Myometrial cell (primary cell): ENCODE data around the gene P2RY11. TPM values are rescaled to one million over a fixed set of nuclear protein-coding genes. Genes with fewer than 3 reads are reported as not detected.

Experiments
- total RNA-seq: library from RNA; depleted of rRNA; stranded (reverse); fragments of >200 nt; gene quantifications from 2 replicates; pipeline ENCODE4 v1.2.3, GENCODE V29; 2015

The P2RY11 gene, protein sequence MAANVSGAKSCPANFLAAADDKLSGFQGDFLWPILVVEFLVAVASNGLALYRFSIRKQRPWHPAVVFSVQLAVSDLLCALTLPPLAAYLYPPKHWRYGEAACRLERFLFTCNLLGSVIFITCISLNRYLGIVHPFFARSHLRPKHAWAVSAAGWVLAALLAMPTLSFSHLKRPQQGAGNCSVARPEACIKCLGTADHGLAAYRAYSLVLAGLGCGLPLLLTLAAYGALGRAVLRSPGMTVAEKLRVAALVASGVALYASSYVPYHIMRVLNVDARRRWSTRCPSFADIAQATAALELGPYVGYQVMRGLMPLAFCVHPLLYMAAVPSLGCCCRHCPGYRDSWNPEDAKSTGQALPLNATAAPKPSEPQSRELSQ
- under 0.01 and 4.6 TPM in 2 replicates for total RNA-seq

DNA sequence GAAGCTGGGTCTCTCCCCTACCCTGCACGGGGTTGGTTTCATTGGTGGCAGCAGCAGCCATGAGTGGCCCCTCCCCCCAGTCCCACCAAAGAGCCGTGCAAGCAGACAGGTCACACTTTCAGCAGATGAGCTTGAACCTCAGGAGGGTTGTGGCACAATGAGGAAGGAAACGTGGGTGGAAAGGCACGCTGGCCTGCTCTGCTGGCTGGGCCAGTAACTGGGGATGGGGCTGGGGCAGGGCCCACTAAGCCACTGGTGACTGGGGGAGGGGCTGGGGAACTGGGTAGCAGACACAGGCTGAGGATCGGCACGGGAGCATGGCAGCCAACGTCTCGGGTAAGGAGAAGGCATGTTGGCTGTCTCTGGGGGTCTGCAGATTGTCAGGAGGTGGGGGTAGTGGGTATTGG is at the start of gene P2RY11:
Gene P2RY11 (plus strand): TSS at position 289 of the 407 bp plus-strand sequence. CDS start 29 bp downstream, at position 318.

DNA sequence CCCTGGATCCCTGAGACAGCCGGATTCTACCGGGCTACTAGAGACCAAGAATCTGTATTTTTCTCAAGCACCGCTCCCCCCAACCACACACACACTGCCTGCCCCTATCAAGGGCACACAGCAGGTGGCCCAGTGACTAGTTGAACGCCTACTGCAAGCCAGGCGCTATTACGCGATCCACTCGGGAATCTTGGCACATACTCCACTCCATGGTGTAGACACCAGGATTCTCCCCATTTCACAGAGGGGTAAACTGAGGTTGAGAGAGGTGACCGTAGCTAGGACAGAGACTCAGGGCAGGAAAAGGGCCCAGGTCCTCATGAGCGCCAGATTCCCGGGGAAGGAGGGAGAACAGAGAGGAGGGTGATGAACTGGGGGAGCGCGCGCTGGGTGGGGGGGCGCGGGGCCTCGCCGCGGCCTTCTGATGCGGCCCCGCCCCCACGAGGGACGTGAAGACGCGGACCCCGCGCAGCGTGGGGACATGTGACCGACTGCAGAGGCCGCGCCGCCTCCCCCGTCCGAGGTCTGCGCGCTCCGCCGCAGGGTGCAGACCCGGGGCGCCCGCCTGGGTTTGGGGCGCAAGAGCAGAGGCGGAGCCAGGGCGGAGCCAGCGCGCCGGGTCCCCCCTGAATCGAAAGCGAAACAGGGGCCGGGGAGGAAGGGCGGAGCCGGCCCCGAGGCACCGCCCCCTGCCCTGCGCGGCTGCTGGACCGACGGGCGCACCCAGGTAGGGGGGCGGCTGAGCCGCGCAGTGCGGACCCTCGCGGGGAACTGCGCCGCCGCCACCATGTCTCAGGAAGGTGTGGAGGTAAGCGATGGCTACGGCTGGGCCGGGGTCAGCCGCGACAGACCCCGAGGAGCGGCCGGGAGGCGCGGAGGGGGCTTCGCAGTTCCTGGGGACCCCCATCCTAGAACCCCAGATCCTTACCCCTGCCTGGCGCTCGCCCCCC is 25.6 kb upstream of the P2RY11 start, which contains the start of gene SHFL:
Gene SHFL (plus strand): TSS at position 677 of the 950 bp plus-strand sequence. CDS start 111 bp downstream, at position 788.

GRCh38 chr19:10106100-10106936 is 5.2 kb upstream of the P2RY11 start, which contains the start of gene PPAN:
PPAN (plus strand) TSS chr19:10106362; CDS start chr19:10106395, 33 bp downstream.

Other genes with a start within 250 kb of the P2RY11 start
- gene OLFM2, start 175.2 kb upstream of the P2RY11 start, total RNA-seq, result not detected in 2 replicates
- 0.29 and 0.53 TPM in 2 replicates for gene COL5A3, start 101.2 kb upstream of the P2RY11 start, total RNA-seq
- gene RDH8, start 98.2 kb upstream of the P2RY11 start, total RNA-seq, result not detected in 2 replicates
- 12.1 and 15.3 TPM in 2 replicates for gene SHFL, start 25.4 kb upstream of the P2RY11 start, total RNA-seq
- gene ANGPTL6, start 9.0 kb upstream of the P2RY11 start, total RNA-seq, result not detected in 2 replicates
- 26.5 and 30.5 TPM in 2 replicates for gene PPAN, start 5.3 kb upstream of the P2RY11 start, total RNA-seq
- 299 and 319 TPM in 2 replicates for gene EIF3G, start 8.2 kb downstream of the P2RY11 start, total RNA-seq
- gene DNMT1, start 83.3 kb downstream of the P2RY11 start, total RNA-seq, result 81.2 and 82.7 TPM in 2 replicates
- gene S1PR2, start 119.6 kb downstream of the P2RY11 start, total RNA-seq, result 8.1 and 8.5 TPM in 2 replicates
- 140 and 145 TPM in 2 replicates for gene MRPL4, start 140.5 kb downstream of the P2RY11 start, total RNA-seq
- gene ICAM1, start 159.4 kb downstream of the P2RY11 start, total RNA-seq, result 45.0 and 59.4 TPM in 2 replicates
- gene ICAM4, start 175.3 kb downstream of the P2RY11 start, total RNA-seq, result 1.6 and 4.0 TPM in 2 replicates
- gene ICAM5, start 178.3 kb downstream of the P2RY11 start, total RNA-seq, result 4.3 and 8.4 TPM in 2 replicates
- 0.53 and 0.58 TPM in 2 replicates for gene ZGLP1, start 198.1 kb downstream of the P2RY11 start, total RNA-seq
- 31.7 and 53.9 TPM in 2 replicates for gene FDX2, start 204.3 kb downstream of the P2RY11 start, total RNA-seq
- gene RAVER1, start 221.8 kb downstream of the P2RY11 start, total RNA-seq, result 22.0 and 23.4 TPM in 2 replicates
- gene ICAM3, start 227.9 kb downstream of the P2RY11 start, total RNA-seq, result 12.1 and 33.2 TPM in 2 replicates